SK-N-SH (cell line): ENCODE measurements around the gene TSHZ3. TPM values are rescaled to one million over a fixed set of nuclear protein-coding genes. Genes with fewer than 3 reads are reported as not detected.

Experiments used
- CTCF ChIA-PET: fragments of 300-600, 350-600 bp; formaldehyde crosslinking; extraction: SDS; loops from one replicate; lab custom pipeline; 2021; lab: Yijun Ruan, JAX
- POLR2A ChIA-PET: fragments of 350-600 bp; sonication (Branson Sonifier 250); formaldehyde crosslinking; extraction: SDS; loops from one replicate; lab custom pipeline; 2020; ENCODE audit warnings: antibody characterized with exemption, inconsistent platforms; lab: Yijun Ruan, JAX
- DNase-seq: peaks from one replicate; pipeline ENCODE4 v3.0.0; 2012
- H2AFZ ChIP-seq: fragments of 200-600 bp; sonication (generic); 2 replicates; pipeline ENCODE4 v1.8.1; 2016; ENCODE audit warnings: antibody characterized with exemption, mild to moderate bottlenecking, low read depth
- H3F3A ChIP-seq: fragments of 200-600 bp; sonication (generic); replicated peaks from 2 replicates; pipeline ENCODE3; 2016; ENCODE audit warnings: antibody characterized with exemption, mild to moderate bottlenecking; ENCODE audit not compliant: insufficient read depth
- H3K27ac ChIP-seq, 2 experiments: fragments of 200-500 bp in 1 of 2; fragments of 200-600 bp in 1 of 2; sonication (Bioruptor generic) in 1 of 2; sonication (generic), shearing (Covaris generic) in 1 of 2; 2 replicates each; pipeline versions ENCODE4 v1.5.1 to v1.6.1; 2014 to 2016; ENCODE audit warnings: low read depth in 2 of 2, inconsistent platforms in 1 of 2, low read length in 1 of 2, mild to moderate bottlenecking in 1 of 2, mixed read lengths in 1 of 2
- H3K27me3 ChIP-seq: fragments of 200-600 bp; sonication (generic), shearing (Covaris generic); 2 replicates; pipeline ENCODE4 v1.6.1; 2016; ENCODE audit warnings: mixed run types; ENCODE audit not compliant: insufficient read depth
- H3K36me3 ChIP-seq, 2 experiments: fragments of 200-500 bp in 1 of 2; fragments of 200-600 bp in 1 of 2; sonication (Bioruptor generic) in 1 of 2; sonication (generic) in 1 of 2; replicated peaks in 1 of 2; 2 replicates each; pipeline versions ENCODE3 to v1.5.1; 2014 to 2016; ENCODE audit warnings: low read length in 1 of 2, mild to moderate bottlenecking in 1 of 2; ENCODE audit not compliant: insufficient read depth in 2 of 2, control insufficient read depth in 1 of 2
- H3K4me1 ChIP-seq, 2 experiments: fragments of 200-500 bp in 1 of 2; fragments of 200-600 bp in 1 of 2; sonication (Bioruptor generic) in 1 of 2; sonication (generic), shearing (Covaris generic) in 1 of 2; 2 replicates each; pipeline versions ENCODE4 v1.5.1 to v1.6.1; 2014 to 2016; ENCODE audit warnings: low read depth in 1 of 2, low read length in 1 of 2, mixed run types in 1 of 2; ENCODE audit not compliant: insufficient read depth in 2 of 2, control insufficient read depth in 1 of 2
- H3K4me2 ChIP-seq: fragments of 200-600 bp; sonication (generic), shearing (Covaris generic); 2 replicates; pipeline ENCODE4 v1.6.1; 2017; ENCODE audit warnings: mixed run types
- H3K4me3 ChIP-seq, 2 experiments: fragments of 200-500 bp in 1 of 2; fragments of 200-600 bp in 1 of 2; sonication (Bioruptor generic) in 1 of 2; sonication (generic), shearing (Covaris generic) in 1 of 2; 2 replicates each; pipeline versions ENCODE4 v1.5.1 to v1.8.1; 2014 to 2016; ENCODE audit warnings: low read depth in 2 of 2, inconsistent platforms in 1 of 2, low read length in 1 of 2, mild to moderate bottlenecking in 1 of 2, mixed read lengths in 1 of 2, moderate library complexity in 1 of 2
- H3K79me2 ChIP-seq: fragments of 200-600 bp; sonication (generic); 2 replicates; pipeline ENCODE4 v1.8.1; 2017; ENCODE audit warnings: mild to moderate bottlenecking; ENCODE audit not compliant: insufficient read depth
- H3K9ac ChIP-seq: fragments of 200-600 bp; sonication (generic); 2 replicates; pipeline ENCODE4 v1.6.1; 2017; ENCODE audit warnings: mixed run types
- H3K9me2 ChIP-seq: fragments of 200-600 bp; sonication (generic); 2 replicates; pipeline ENCODE4 v1.6.1; 2017; ENCODE audit warnings: mixed run types
- H3K9me3 ChIP-seq: fragments of 200-600 bp; sonication (generic); 2 replicates; pipeline ENCODE4 v1.6.1; 2017; ENCODE audit warnings: mixed run types, mild to moderate bottlenecking, moderate library complexity
- H4K20me1 ChIP-seq: fragments of 200-600 bp; sonication (generic); 2 replicates; pipeline ENCODE4 v1.6.1; 2017; ENCODE audit warnings: mild to moderate bottlenecking, mixed run types; ENCODE audit not compliant: insufficient read depth
- CHD2 ChIP-seq: fragments of 150-350 bp; IDR thresholded peaks from 2 replicates; pipeline ENCODE4 v1.6.1; 2018; ENCODE audit warnings: low read length; ENCODE audit not compliant: partially characterized antibody
- EP300 ChIP-seq, 2 experiments: IDR thresholded peaks; 2 replicates each; pipeline versions ENCODE4 v1.4.0 to v1.6.1; 2012; ENCODE audit warnings: borderline replicate concordance in 1 of 2, low read depth in 1 of 2, low read length in 1 of 2
- EZH2phosphoT487 ChIP-seq: fragments of 200-600 bp; sonication (generic); IDR thresholded peaks from 2 replicates; pipeline ENCODE4 v1.6.1; 2017; ENCODE audit warnings: low read depth, mixed run types, mild to moderate bottlenecking, antibody characterized with exemption, moderate library complexity, borderline replicate concordance
- FOSL2 ChIP-seq: IDR thresholded peaks from 2 replicates; pipeline ENCODE4 v1.4.0; 2012; ENCODE audit warnings: low read depth, mild to moderate bottlenecking, moderate library complexity, borderline replicate concordance
- JUND ChIP-seq: IDR thresholded peaks from 2 replicates; pipeline ENCODE4 v1.4.0; 2012
- MEF2A ChIP-seq: IDR thresholded peaks from 2 replicates; pipeline ENCODE4 v1.4.0; 2012; ENCODE audit warnings: low read depth, borderline replicate concordance
- MXI1 ChIP-seq: IDR thresholded peaks from 2 replicates; pipeline ENCODE4 v1.6.1; 2012; ENCODE audit warnings: mild to moderate bottlenecking, low read depth, low read length, improper control_type of control experiment
- NFIC ChIP-seq: IDR thresholded peaks from 2 replicates; pipeline ENCODE4 v1.4.0; 2012; ENCODE audit warnings: borderline replicate concordance
- POLR2AphosphoS5 ChIP-seq: IDR thresholded peaks from 2 replicates; pipeline ENCODE4 v1.6.1; 2012; ENCODE audit warnings: low read depth, low read length
- SMC3 ChIP-seq: IDR thresholded peaks from 2 replicates; pipeline ENCODE4 v1.6.1; 2012; ENCODE audit warnings: low read depth, low read length, improper control_type of control experiment
- TAF1 ChIP-seq: IDR thresholded peaks from 2 replicates; pipeline ENCODE4 v1.6.1; 2012; ENCODE audit warnings: low read depth, mild to moderate bottlenecking, low read length, moderate library complexity, borderline replicate concordance
- TCF12 ChIP-seq: IDR thresholded peaks from 2 replicates; pipeline ENCODE4 v1.4.0; 2012
- TEAD4 ChIP-seq: IDR thresholded peaks from 2 replicates; pipeline ENCODE4 v1.4.0; 2012; ENCODE audit warnings: mild to moderate bottlenecking, borderline replicate concordance; ENCODE audit not compliant: insufficient read depth
- USF2 ChIP-seq: fragments of 150-350 bp; IDR thresholded peaks from 2 replicates; pipeline ENCODE4 v1.6.1; 2017; ENCODE audit warnings: antibody characterized with exemption, low read length, low read depth, borderline replicate concordance
- WGBS: methylation state at CpG from one replicate; pipeline ENCODE4 v1.1.6; 2017; ENCODE audit warnings: low lambda C conversion rate; 5-methylcytosine and 5-hydroxymethylcytosine counted together
- polyA plus RNA-seq, 3 experiments: library from polyadenylated mRNA; depleted of rRNA; stranded (reverse); fragments of >200 nt; gene quantifications; 2 replicates each; pipeline ENCODE4 v1.2.3, GENCODE V29; 2012
- TF ChIP-seq, protein P1 (sequence below): IDR thresholded peaks from 2 replicates; pipeline ENCODE4 v1.4.0; 2012; ENCODE audit warnings: low read depth, borderline replicate concordance
- TF ChIP-seq, protein P2 (sequence below): IDR thresholded peaks from 2 replicates; pipeline ENCODE4; 2012
- TF ChIP-seq, protein P3 (sequence below): IDR thresholded peaks from 2 replicates; pipeline ENCODE4 v1.4.0; 2012; ENCODE audit warnings: low read depth, borderline replicate concordance

TSHZ3 gene
- polyA plus RNA-seq, 1 of the 3 experiments (the other 2 are of a cell fraction), result 3.3 TPM

DNA sequence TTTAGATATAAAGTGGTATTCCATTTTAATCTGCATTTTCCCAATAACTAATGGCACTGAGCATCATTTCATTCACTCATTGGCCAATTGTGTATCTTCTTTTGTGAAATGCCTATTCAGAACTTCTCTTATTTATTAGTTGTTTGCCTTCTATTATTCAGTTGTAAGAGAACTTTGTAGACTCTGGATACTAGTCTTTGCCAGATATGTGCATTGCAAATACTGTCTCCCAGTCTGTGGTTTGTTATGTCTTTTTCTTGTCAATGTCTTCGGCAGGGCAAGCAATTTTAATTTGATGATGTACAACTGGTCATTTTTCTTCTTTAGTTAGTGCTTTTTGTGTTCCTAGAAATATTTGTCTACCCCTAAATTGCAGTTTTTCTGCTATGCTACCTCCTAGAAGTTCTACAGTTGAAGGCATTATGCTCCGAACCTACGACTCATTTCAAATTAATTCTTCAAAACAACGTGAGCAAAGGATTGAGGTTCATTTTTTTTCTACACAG lies 115.9 kb downstream of the TSHZ3 start (continued):
- TF ChIP-seq USF2 (no peak), POLR2AphosphoS5 (no peak), TAF1 (no peak), EZH2phosphoT487 (no peak), SMC3 (no peak), MXI1 (no peak)

DNA sequence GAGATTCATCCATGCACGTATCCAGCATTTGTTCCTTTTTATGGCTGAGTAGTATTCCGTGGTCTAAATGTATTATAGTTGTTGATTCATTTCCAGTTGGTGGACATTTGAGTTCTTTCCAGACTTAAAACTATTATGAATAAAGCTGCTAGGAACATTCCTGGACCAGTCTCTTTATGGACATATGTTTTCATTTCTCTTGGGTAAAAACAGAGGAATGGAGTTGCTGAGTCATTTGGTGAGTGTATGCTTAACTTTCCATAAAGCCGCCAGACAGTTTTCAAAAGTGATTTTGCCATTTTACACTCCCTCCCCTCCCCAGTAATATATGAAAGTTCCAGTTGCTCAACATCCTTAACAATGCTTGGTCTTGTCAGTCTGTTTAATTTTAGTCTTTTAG lies 116.4 kb downstream of the TSHZ3 start:
- no peaks in the 10 kb centered on the region; the same call in 1 of the 2 replicates for H3K9me2 ChIP-seq
- 24% methylated on average over 3 of the region's 3 CpGs for WGBS
- peaks cover 0 to 10% of the 10 kb centered on the region in 2 experiments; a peak in 1 of 4 replicates for H3K4me1 ChIP-seq
- no peaks in the 10 kb centered on the region for H3K36me3 ChIP-seq
- peak overlapping the region; percentile 53 for H3K9ac ChIP-seq
- H3F3A ChIP-seq, result peaks cover 30% of the 10 kb centered on the region
- TF ChIP-seq, protein P1, sequence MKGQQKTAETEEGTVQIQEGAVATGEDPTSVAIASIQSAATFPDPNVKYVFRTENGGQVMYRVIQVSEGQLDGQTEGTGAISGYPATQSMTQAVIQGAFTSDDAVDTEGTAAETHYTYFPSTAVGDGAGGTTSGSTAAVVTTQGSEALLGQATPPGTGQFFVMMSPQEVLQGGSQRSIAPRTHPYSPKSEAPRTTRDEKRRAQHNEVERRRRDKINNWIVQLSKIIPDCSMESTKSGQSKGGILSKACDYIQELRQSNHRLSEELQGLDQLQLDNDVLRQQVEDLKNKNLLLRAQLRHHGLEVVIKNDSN, result no peak
- TF ChIP-seq POLR2AphosphoS5, result peak; percentile 21; the same call in 1 of the 2 replicates
- TF ChIP-seq TAF1, result no peak
- peak; percentile 79 for TF ChIP-seq JUND
- TF ChIP-seq EP300 (IDR thresholded peaks at IDR 0.05; ENCODE audit: borderline replicate concordance in 1 of 2, low read depth in 1 of 2, low read length in 1 of 2), result peak; percentile 58 to 80
- TF ChIP-seq TEAD4, result 0 out of 2 replicates have a peak, but pooled peaks have one; percentile 41
- TF ChIP-seq FOSL2, result peak; percentile 87
- TF ChIP-seq CHD2, result no peak
- peak; percentile 91 for TF ChIP-seq TCF12
- TF ChIP-seq, protein P2, sequence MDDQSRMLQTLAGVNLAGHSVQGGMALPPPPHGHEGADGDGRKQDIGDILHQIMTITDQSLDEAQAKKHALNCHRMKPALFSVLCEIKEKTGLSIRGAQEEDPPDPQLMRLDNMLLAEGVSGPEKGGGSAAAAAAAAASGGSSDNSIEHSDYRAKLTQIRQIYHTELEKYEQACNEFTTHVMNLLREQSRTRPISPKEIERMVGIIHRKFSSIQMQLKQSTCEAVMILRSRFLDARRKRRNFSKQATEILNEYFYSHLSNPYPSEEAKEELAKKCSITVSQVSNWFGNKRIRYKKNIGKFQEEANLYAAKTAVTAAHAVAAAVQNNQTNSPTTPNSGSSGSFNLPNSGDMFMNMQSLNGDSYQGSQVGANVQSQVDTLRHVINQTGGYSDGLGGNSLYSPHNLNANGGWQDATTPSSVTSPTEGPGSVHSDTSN, result peak; percentile 75
- TF ChIP-seq, protein P3, sequence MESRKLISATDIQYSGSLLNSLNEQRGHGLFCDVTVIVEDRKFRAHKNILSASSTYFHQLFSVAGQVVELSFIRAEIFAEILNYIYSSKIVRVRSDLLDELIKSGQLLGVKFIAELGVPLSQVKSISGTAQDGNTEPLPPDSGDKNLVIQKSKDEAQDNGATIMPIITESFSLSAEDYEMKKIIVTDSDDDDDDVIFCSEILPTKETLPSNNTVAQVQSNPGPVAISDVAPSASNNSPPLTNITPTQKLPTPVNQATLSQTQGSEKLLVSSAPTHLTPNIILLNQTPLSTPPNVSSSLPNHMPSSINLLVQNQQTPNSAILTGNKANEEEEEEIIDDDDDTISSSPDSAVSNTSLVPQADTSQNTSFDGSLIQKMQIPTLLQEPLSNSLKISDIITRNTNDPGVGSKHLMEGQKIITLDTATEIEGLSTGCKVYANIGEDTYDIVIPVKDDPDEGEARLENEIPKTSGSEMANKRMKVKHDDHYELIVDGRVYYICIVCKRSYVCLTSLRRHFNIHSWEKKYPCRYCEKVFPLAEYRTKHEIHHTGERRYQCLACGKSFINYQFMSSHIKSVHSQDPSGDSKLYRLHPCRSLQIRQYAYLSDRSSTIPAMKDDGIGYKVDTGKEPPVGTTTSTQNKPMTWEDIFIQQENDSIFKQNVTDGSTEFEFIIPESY, result no peak
- TF ChIP-seq MEF2A, result peak; percentile 56; the same call in 1 of the 2 replicates
- TF ChIP-seq NFIC, result peak; percentile 64; the same call in 1 of the 2 replicates
- no peaks in the 10 kb centered on the region for H4K20me1 ChIP-seq
- peak overlapping the region; percentile 48 to 85; a peak in 3 of 4 replicates for H3K27ac ChIP-seq
- H3K4me2 ChIP-seq, result peak overlapping the region; percentile 29; the same call in 1 of the 2 replicates
- H2AFZ ChIP-seq, result peak overlapping the region; percentile 29; the same call in 1 of the 2 replicates
- H3K79me2 ChIP-seq, result no peaks in the 10 kb centered on the region
- POLR2A ChIA-PET, result no interaction called here
- DNase-seq, result no peak
- H3K4me3 ChIP-seq, result no peak overlapping the region
- no peaks in the 10 kb centered on the region for H3K27me3 ChIP-seq
- CTCF ChIA-PET, result no interaction called here
- H3K9me3 ChIP-seq, result no peaks in the 10 kb centered on the region
